DMS153 treated with DMSO at 0.1 percent for 48 hours (cell line): ENCODE measurements around the gene PTGR2.
"Not testable (repeated sequence)": the region's sequence is repeated elsewhere in the genome, so short reads cannot be mapped to it uniquely, and the experiment has no call there.

Source experiments
- DNase-seq: peaks from one replicate; lab custom pipeline; 2025; ENCODE audit not compliant: unreplicated experiment; lab: John Stamatoyannopoulos, UW

PTGR2 gene

DNA sequence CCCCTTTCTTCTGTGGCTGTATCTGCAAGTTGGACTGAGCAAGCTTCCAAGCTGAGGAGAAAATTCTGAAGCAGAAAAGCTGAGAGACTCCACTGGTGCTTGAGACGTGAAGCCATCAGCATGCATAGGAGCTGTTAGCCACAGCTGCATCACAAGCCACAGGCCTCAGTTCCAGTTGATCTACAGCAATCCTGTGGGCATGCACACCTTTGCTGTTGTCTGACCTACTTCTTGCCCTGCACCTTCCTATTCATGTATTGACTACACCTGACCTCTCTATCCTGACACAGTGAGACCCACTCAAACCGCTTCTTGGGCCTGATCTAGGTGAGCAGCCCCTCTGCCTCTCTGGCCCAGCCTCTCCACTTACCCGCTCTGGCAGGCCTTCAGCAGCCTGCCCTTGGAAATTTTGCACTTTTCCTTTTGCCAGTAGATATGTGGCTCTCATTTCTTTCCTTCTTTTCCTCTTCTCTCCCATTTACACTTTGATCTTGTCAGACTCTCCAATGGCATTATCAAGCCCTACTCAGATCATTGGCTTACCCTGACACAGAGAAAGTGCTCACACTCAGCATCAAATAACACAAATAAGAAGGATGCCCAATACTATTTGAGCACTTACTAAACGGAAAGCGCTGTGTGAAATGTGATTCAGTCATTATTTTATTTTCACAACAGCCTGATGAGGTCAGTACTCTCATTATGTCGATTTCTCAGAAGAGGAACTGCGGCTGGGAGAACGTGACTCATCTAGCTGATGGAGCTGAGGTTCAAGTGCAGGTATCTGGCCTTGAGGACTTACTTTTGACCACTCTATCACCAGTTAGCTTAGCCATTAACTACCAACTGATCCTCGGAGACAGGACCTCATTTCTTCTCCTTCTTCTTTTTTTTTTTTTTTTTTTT, 21.9 kb upstream of the PTGR2 start:
- no peak for DNase-seq

GRCh38 chr14:73833034-73833433, 18.6 kb upstream of the PTGR2 start:
- DNase-seq: no peak

DNA sequence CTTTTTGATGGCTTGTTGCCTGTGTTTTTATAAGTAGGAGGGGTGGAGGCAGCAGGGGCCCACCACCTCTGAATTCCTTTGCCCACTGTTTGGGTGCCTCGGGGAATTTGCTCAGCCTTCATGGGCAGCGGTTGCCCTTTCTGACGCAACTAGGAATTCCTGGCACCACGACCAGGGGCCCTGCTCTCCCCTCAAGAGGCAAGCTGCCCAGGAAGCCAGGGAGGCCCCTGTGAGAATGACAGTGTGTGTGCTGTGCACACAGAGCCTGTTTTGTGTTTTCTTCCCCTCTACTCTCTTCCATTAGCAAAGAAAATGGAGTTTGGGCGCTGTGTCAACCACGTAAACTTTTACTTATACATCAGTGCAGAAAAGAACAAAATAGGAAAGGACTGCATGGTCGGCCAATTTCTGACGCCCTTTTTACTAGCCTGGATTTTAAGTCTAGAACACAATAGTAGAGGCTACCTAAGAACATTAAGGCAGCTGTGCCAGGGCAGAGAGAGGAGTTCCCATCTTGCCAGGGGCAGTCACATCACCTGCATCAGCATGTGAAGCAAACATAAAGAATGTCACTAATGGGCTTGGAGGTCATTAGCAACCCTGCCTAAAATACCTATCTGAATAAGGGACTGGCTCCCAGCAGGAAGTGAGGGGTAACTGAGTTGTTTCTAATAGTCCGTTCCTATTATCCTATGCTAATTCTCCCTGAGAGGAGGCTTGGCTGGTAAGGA, 17.9 kb upstream of the PTGR2 start:
- DNase-seq: no peak

GRCh38 chr14:73834261-73834625, 17.4 kb upstream of the PTGR2 start:
- DNase-seq: no peak

DNA sequence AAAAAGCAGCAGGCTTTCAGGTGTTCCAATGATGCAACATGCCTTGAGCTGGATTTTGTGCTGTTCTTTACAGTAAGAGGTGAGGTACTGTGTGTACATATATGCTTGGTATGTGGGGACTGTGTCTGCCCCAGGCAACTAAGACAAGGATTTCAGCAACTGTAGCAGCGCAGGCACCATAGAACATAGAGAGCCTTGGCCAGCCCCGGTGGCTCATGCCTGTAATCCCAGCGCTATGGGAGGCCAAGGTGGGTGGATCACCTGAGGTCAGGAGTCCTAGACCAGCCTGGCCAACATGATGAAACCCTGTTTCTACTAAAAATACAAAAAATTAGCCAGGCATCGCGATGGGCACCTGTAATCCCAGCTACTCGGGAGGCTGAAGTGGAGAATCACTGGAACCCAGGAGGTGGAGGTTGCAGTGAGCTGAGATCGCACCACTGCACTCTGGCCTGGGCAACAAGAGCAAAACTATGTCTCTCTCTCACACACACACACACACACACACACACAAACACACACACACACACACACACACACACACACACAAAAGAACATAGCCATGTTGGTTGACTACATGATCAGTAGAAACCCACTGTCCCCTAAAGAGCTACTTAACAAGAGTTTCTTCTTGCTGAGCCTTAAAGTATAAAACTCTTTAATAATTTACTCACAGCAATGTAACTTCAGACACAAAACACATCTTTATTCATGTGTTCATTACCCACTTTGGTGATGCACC, 13.2 kb upstream of the PTGR2 start:
- not testable (repeated sequence) for DNase-seq

GRCh38 chr14:73842201-73842600, 9.4 kb upstream of the PTGR2 start:
- no peak for DNase-seq

- no peak for DNase-seq
Observed at GRCh38 chr14:73842851-73843250, 8.8 kb upstream of the PTGR2 start.

DNA sequence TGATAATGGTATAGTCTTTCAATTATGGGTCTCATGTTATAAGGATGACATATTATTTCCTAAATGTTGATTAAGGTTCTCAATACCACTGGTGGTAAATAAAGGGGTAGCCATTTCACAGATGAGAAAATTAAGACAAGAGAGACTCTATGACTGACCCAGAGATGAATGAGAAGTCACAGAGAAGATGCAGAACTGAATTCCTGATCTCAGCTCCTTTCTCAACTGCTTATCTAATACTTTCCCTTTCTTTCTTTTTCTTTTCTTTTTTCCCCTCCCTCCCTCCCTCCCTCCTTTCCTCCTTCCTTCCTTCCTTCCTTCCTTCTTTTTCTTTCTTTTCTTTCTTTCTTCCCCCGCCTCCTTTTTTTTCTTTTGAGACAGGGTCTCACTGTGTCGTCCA, 8.3 kb upstream of the PTGR2 start:
- no peak for DNase-seq

DNA sequence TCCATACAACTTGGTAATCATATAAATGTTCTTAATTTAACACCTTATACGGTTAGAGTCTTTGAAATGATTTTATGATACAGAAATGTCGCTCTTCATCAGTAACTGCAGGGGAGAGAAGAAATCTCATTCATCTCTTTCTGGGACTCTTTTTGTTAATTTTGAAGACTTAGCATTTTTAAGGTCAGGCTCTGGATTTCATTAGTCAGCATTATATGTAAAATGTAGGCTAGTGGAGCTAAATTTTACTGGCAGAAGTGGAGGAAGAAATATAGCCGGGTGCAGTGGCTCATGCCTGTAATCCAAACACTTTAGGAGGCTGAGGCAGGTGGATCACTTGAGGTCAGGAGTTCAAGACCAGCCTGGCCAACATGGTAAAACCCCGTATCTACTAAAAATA, 4.7 kb upstream of the PTGR2 start:
- DNase-seq: no peak

DNA sequence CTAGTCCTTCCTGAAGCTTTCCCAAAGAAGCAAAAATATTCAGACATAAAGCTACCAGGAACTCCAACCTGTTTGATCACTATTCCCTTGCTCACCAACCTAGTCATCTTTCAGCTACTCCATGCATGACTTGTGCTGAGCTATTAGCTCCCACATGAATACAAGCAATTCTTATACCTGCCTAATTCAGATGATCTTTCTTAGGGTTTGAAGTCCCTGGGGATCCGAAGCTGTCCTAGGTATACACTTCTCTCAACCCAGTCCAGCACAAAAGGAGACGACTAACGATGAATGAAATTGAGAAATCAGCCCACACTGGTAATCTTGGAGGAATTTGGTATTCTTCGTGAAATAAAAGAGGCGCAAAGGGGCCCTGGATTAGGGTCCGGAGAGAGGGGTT, 631 bp upstream of the PTGR2 start:
- no peak for DNase-seq

DNA sequence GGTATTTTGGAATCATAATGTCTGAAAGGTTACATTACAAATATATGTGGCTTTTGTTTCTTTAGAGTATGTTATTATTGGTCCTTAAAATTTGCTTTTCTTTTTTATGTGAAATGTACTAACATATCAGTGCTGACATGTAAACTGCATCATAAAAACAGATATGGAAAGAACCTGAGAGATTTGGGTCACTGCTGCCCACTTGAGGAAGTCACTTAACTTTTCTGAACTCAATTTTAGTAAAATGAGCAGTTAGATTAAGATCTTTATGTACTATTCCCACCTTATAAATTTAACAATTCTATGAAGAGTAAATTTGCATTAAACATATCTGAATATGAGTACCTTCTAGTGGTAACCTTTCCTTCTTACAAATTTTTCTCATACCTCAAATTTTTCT, 7.5 kb downstream of the PTGR2 start:
- no peak for DNase-seq

GRCh38 chr14:73861073-73861472, 9.4 kb downstream of the PTGR2 start:
- no peak for DNase-seq

GRCh38 chr14:73862480-73862879, 10.8 kb downstream of the PTGR2 start:
- no peak for DNase-seq

DNA sequence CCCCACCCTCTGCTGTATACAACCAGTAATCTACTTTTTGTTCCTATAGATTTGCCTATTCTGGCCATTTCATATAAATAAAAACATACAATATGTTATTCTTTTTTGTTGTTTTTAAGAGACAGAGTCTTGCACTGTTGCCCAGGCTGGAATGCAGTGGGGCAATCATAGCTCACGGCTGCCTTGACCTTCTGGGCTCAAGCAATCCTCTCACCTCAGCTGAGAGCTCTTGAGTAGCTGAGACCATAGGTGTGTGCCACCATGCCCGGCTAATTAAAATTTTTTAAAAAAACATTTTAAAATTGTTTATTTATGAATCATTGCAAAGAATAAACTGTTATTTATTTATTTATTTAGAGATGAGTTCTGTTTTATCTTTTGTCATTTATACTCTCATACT, 11.6 kb downstream of the PTGR2 start:
- no peak for DNase-seq

DNA sequence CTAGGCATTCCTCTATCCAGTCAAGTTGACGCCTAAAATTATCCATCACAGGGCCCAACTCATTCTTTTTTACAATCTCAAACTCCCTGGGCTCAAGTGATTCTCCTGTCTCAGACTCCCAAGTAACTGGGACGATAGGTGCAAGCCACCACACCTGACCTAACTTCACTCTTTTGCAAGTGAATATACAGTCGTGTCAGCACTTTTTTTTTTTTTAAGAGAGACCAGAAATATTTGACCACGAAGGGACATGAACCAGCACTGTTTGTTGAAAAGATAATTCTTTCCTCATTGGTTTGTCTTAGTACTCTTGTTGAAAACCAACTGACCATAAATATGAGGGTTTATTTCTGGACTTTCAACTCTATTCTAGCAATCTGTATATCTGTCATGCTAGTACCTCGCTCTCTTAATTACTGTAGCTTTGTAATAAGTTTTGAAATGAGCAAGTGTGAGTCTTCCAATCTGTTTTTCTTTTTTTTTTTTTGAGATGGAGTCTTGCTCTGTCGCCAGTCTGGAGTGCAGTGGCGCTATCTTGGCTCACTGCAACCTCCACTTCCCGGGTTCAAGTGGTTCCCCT, 14.0 kb downstream of the PTGR2 start:
- DNase-seq: no peak

- DNase-seq: not testable (repeated sequence)
Observed at GRCh38 chr14:73869754-73870153, 18.1 kb downstream of the PTGR2 start.

GRCh38 chr14:73870525-73871235, 19.0 kb downstream of the PTGR2 start:
- no peak for DNase-seq

DNA sequence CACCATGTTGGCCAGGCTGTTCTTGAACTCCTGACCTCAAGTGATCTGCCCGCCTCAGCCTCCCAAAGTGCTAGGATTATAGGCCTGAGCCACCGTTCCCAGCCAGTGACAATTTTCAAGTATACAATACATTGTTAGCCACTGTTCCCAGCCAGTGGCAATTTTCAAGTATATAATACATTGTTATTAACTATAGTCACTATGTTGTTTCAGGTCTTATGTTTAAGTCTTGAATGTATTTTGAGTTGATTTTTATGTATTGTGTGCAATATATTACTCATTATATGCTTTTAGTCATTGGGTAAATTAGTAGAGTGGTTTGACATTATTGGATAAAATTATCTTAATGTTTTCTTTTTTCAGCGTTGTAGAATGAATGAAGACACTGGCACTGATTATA, 22.0 kb downstream of the PTGR2 start:
- no peak for DNase-seq

DNA sequence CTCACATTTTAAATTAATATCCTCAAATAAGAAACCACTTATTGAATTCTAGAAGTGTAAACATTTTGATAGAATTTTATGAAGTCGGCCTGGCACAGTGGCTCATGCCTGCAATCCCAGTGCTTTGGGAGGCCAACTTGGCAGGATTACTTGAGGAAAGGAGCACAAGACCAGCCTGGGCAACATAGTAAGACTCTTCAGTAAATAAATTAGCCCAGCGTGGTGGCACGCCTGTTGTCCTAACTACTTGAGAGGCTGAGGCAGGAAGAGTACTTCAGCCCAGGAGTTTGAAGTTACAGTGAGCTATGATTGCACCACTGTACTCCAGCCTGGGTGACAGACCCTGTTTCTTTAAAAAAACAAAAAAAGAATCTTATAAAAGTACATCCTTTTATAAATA, 26.2 kb downstream of the PTGR2 start:
- DNase-seq: no peak

DNA sequence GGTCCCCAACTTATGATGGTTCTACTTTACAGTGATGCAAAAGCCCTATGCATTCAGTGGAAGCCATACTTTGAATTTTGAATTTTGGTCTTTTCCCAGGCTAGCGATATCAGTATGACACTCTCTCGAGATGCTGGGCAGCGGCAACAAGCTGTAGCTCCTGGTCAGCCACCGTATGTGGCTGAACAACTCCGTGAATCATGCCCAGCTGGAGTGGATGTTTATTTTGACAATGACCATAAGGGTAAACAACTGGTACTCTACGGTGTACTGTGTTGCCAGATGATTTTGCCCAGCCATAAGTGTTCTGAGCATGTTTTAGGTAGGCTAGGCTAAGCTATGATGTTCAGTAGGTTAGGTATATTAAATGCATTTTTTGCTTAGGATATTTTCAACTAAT, 26.8 kb downstream of the PTGR2 start:
- DNase-seq: no peak

DNA sequence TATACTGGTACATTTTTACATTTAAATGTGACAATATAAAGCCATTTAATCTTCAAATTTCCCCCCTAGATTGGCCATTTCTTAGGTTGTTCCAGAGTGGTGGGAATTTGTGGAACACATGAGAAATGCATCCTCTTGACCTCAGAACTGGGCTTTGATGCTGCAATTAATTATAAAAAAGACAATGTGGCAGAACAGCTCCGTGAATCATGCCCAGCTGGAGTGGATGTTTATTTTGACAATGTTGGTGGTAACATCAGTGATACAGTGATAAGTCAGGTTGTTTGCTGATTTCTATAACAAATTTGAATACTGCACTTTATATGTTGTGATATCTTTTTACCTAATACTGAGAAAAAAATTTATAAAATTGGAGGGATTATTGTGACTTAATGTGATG, 27.4 kb downstream of the PTGR2 start:
- DNase-seq: no peak
